Activated CD4-positive, alpha-beta T cell treated with anti-CD3 and anti-CD28 coated beads, Interleukin-2, amount 50 U/mL, for 16 hours (primary cell): ENCODE data around the gene PHYHIPL.

Experiments used
- DNase-seq: peaks from one replicate; pipeline ENCODE4 v3.0.0-alpha.2; 2020

Gene PHYHIPL

GRCh38 chr10:59258890-59259289, 82.4 kb downstream of the PHYHIPL start:
- no peak for DNase-seq

GRCh38 chr10:59265141-59265540, 88.7 kb downstream of the PHYHIPL start:
- DNase-seq: no peak

GRCh38 chr10:59266321-59266720, 89.9 kb downstream of the PHYHIPL start:
- no peak for DNase-seq

- no peak for DNase-seq
Observed at GRCh38 chr10:59268460-59268859, 92.0 kb downstream of the PHYHIPL start.

GRCh38 chr10:59269651-59270050, 93.2 kb downstream of the PHYHIPL start:
- no peak for DNase-seq

- no peak for DNase-seq
Observed at GRCh38 chr10:59270492-59270891, 94.0 kb downstream of the PHYHIPL start.

- DNase-seq: no peak
Observed at GRCh38 chr10:59271160-59271559, 94.7 kb downstream of the PHYHIPL start.

- no peak for DNase-seq
Observed at GRCh38 chr10:59272061-59272460, 95.6 kb downstream of the PHYHIPL start.

- DNase-seq: no peak
Observed at GRCh38 chr10:59273445-59273844, 97.0 kb downstream of the PHYHIPL start.

- no peak for DNase-seq
Observed at GRCh38 chr10:59276133-59276532, 99.7 kb downstream of the PHYHIPL start.

GRCh38 chr10:59276919-59277318, 100.5 kb downstream of the PHYHIPL start:
- no peak for DNase-seq

GRCh38 chr10:59279476-59279875, 103.0 kb downstream of the PHYHIPL start:
- DNase-seq: no peak

GRCh38 chr10:59279991-59280505, 103.6 kb downstream of the PHYHIPL start:
- no peak for DNase-seq

GRCh38 chr10:59281861-59282260, 105.4 kb downstream of the PHYHIPL start:
- no peak for DNase-seq

GRCh38 chr10:59283456-59284091, 107.1 kb downstream of the PHYHIPL start:
- no peak for DNase-seq

GRCh38 chr10:59284118-59284975, 107.9 kb downstream of the PHYHIPL start:
- DNase-seq: no peak

GRCh38 chr10:59285073-59285472, 108.6 kb downstream of the PHYHIPL start:
- no peak for DNase-seq

GRCh38 chr10:59285848-59286247, 109.4 kb downstream of the PHYHIPL start:
- DNase-seq: no peak

- DNase-seq: no peak
Observed at GRCh38 chr10:59287587-59288255, 111.3 kb downstream of the PHYHIPL start.

GRCh38 chr10:59289853-59290252, 113.4 kb downstream of the PHYHIPL start:
- DNase-seq: no peak

GRCh38 chr10:59290448-59290847, 114.0 kb downstream of the PHYHIPL start:
- no peak for DNase-seq
